Gastroesophageal sphincter (tissue), 4 donors: ENCODE measurements around the gene NAXE. TPM values are rescaled to one million over a fixed set of nuclear protein-coding genes. Genes with fewer than 3 reads are reported as not detected.

Experiments used
- ATAC-seq: fragments of 150-250 bp; one replicate; pipeline ENCODE4 v1.9.1; 2016; ENCODE audit warnings: mild to moderate bottlenecking, moderate library complexity
- H3K27ac ChIP-seq, 4 donors: fragments of 200-600 bp; sonication (generic) in 3 of 4; 1 replicate in 3 of 4; 2 replicates in 1 of 4; pipeline ENCODE4 v1.5.1; 2016 to 2019
- H3K27me3 ChIP-seq: fragments of 200-600 bp; sonication (generic); one replicate; pipeline ENCODE4 v1.5.1; 2019
- H3K36me3 ChIP-seq, 2 donors: fragments of 200-600 bp; sonication (generic); one replicate each; pipeline ENCODE4 v1.5.1; 2019; ENCODE audit warnings: control low read depth in 1 of 2
- H3K4me1 ChIP-seq, 3 donors: fragments of 200-600 bp; sonication (generic); 1 replicate in 2 of 3; 2 replicates in 1 of 3; pipeline ENCODE4 v1.5.1; 2016 to 2019; ENCODE audit warnings: control low read depth in 2 of 3
- H3K4me3 ChIP-seq, 2 donors: fragments of 200-600 bp; sonication (generic); one replicate each; pipeline ENCODE4 v1.5.1; 2019; ENCODE audit warnings: mild to moderate bottlenecking in 1 of 2, moderate library complexity in 1 of 2
- H3K9me3 ChIP-seq, 3 donors: fragments of 200-600 bp; sonication (generic); one replicate each; pipeline ENCODE4 v1.5.1; 2017 to 2019; ENCODE audit warnings: control low read depth in 2 of 3
- EP300 ChIP-seq: sonication (generic); formaldehyde crosslinking; IDR thresholded peaks from one replicate; pipeline ENCODE4 v1.6.1; 2017; ENCODE audit warnings: antibody characterized with exemption, mild to moderate bottlenecking
- POLR2A ChIP-seq, 2 donors: fragments of 450-650 bp; IDR thresholded peaks; one replicate each; pipeline ENCODE4 v1.6.1; 2017; ENCODE audit warnings: antibody characterized with exemption in 2 of 2, mild to moderate bottlenecking in 2 of 2, moderate library complexity in 1 of 2
- POLR2AphosphoS5 ChIP-seq: sonication (generic); formaldehyde crosslinking; IDR thresholded peaks from one replicate; pipeline ENCODE4 v1.6.1; 2017; ENCODE audit warnings: antibody characterized with exemption
- WGBS, 2 donors: methylation state at CpG; one replicate each; pipeline ENCODE4 v1.1.5; 2018; ENCODE audit warnings: low coverage in 1 of 2; 5-methylcytosine and 5-hydroxymethylcytosine counted together
- total RNA-seq, 4 donors: library from RNA; depleted of rRNA; stranded (reverse); fragments of >200 nt; gene quantifications; one replicate each; pipeline ENCODE4 v1.1.0, GENCODE V29; 2016
- TF ChIP-seq, protein P1 (sequence below), 4 experiments: fragments of 200-600 bp in 2 of 4; fragments of 450-650 bp in 2 of 4; sonication (generic) in 1 of 4; IDR thresholded peaks; one replicate each; pipeline ENCODE4 v1.5.1; 2017 to 2019; ENCODE audit warnings: antibody characterized with exemption in 4 of 4, mild to moderate bottlenecking in 2 of 4, moderate library complexity in 2 of 4

Gene NAXE
- total RNA-seq, 4 donors from 2014 or later = 65.1 to 93.6 (median 73.4) TPM

DNA sequence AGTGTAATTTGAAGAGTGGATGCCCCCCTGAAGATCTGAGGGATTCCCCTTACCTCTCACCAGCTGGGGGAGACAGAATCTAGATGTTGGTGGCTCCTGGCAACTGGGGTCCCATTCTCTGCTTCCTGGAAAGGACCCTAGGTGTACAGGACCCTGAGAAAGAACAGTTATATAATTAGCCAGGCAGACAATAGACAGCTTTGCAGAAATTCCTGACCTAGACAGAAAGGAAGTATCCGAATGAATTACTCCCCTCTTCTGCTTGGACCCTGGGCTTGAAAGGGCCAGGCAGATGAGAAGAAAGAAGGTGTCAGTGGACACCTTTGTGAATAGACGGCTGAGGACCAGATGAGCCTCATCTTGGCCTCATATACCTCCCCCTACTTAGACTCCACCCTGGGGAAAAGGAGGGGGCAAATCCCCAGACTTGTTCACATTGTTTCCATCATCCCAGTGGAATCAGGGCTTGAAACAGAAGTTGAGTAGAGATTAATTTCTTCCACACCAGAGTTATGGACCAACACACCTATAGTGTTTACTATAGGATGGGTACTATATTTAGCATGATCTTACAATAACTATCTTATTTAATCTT, 17.4 kb upstream of the NAXE start:
- TF ChIP-seq, protein P1, sequence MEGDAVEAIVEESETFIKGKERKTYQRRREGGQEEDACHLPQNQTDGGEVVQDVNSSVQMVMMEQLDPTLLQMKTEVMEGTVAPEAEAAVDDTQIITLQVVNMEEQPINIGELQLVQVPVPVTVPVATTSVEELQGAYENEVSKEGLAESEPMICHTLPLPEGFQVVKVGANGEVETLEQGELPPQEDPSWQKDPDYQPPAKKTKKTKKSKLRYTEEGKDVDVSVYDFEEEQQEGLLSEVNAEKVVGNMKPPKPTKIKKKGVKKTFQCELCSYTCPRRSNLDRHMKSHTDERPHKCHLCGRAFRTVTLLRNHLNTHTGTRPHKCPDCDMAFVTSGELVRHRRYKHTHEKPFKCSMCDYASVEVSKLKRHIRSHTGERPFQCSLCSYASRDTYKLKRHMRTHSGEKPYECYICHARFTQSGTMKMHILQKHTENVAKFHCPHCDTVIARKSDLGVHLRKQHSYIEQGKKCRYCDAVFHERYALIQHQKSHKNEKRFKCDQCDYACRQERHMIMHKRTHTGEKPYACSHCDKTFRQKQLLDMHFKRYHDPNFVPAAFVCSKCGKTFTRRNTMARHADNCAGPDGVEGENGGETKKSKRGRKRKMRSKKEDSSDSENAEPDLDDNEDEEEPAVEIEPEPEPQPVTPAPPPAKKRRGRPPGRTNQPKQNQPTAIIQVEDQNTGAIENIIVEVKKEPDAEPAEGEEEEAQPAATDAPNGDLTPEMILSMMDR (IDR thresholded peaks at IDR 0.05) = no peak
- TF ChIP-seq POLR2A (IDR thresholded peaks at IDR 0.05) = no peak
- no peak for TF ChIP-seq POLR2AphosphoS5
- no peak for TF ChIP-seq EP300
- no peak for ATAC-seq
- no peak overlapping the region for H3K4me3 ChIP-seq
- WGBS, 2 donors = 17% methylated on average over 1 of the region's 2 CpGs; no CpG with 5 or more reads in 1 of the 2 donors
- H3K4me1 ChIP-seq = peaks cover 0 to 20% (median 6%) of the 10 kb centered on the region in 3 donors
- peaks cover 12% of the 10 kb centered on the region for H3K27me3 ChIP-seq
- H3K9me3 ChIP-seq = no peaks in the 10 kb centered on the region
- H3K27ac ChIP-seq = no peak overlapping the region
- H3K36me3 ChIP-seq = no peaks in the 10 kb centered on the region

DNA sequence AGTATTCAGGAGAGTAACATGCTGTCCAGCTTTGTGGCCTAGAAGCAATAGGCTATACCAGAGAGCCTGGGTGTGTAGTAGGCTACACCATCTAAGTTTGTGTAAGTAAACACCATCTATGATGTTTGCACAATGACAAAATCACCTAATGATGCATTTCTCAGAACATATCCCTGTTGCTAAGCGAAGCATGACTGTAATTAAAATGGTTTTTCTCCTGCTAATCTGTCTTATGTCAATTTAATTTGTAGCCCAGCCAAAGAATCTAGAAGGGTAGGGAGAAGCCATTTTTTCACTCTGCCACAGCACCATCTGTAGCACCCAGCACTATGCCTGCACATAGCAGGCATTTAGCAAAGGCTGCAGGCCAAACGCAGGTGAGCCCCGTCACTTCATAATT, 14.0 kb upstream of the NAXE start:
- ATAC-seq = no peak
- no peak overlapping the region for H3K27ac ChIP-seq
- H3K4me1 ChIP-seq = peaks cover 0 to 4% (median 0%) of the 10 kb centered on the region in 3 donors
- H3K9me3 ChIP-seq = no peaks in the 10 kb centered on the region
- no peak for TF ChIP-seq POLR2A (IDR thresholded peaks at IDR 0.05)
- TF ChIP-seq, protein P1 (IDR thresholded peaks at IDR 0.05) = no peak
- no peak for TF ChIP-seq EP300
- H3K36me3 ChIP-seq = no peaks in the 10 kb centered on the region
- H3K4me3 ChIP-seq = no peak overlapping the region
- WGBS, 2 donors = 74 to 100% methylated on average over 1 to 3 of the region's 3 CpGs
- H3K27me3 ChIP-seq = no peaks in the 10 kb centered on the region

DNA sequence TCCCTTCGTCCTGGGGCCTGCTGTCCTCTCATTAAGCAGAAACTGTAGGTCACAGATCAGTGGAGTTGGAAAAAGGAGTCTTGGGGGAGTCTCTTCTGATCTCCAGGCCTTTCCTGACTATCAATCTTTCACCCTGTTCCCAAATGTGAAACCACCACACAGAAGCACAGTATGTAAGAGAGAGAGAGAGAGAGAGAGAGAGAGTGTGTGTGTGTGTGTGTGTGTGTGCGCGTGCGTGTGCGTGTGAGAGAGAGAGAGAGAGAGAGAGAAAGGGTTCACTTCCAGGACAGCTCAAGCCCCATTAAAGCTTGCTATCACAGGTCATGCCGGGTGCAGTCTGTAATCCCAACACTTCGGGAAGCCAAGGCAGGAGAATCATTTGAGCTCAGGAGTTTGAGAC, 13.5 kb upstream of the NAXE start:
- H3K36me3 ChIP-seq = no peaks in the 10 kb centered on the region
- no peaks in the 10 kb centered on the region for H3K4me1 ChIP-seq
- no peak for TF ChIP-seq EP300
- TF ChIP-seq POLR2AphosphoS5 = no peak
- no peak for TF ChIP-seq POLR2A (IDR thresholded peaks at IDR 0.05)
- TF ChIP-seq, protein P1 (IDR thresholded peaks at IDR 0.05) = no peak
- no peak overlapping the region for H3K27ac ChIP-seq
- H3K9me3 ChIP-seq = no peaks in the 10 kb centered on the region
- no peak overlapping the region for H3K4me3 ChIP-seq
- WGBS, 2 donors = 47% methylated on average over 3 of the region's 7 CpGs; no CpG with 5 or more reads in 1 of the 2 donors
- ATAC-seq = no peak
- H3K27me3 ChIP-seq = no peaks in the 10 kb centered on the region

DNA sequence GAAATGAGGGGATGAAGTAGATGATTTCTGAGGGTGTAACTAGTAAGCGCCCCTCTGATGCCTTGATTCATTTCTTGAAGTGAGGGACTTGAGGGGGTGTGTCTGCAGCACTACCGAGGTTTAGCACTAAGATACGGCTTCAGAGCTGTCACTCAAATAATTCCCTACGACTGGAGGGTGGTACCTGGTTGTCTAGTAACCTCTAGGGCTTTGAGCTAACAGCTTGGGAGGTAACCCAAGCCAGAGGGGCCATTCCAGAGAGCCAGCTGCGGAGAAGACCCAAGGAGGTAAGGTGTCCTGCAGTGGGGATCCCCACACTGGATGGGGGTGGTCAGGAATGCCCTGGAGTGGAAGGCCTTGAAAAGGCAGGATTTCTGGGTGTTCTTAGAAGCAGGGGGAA, 12.1 kb upstream of the NAXE start, which contains the start of gene TTC24:
TTC24 (plus strand) TSS at position 252 of the 400 bp plus-strand sequence. CDS start 1,642 bp downstream, outside the sequence.
- no peak for TF ChIP-seq POLR2AphosphoS5
- no peak for TF ChIP-seq POLR2A (IDR thresholded peaks at IDR 0.05)
- TF ChIP-seq, protein P1 (IDR thresholded peaks at IDR 0.05) = no peak
- TF ChIP-seq EP300 = no peak
- Histone ChIP-seq H3K4me3 (no peak within 1 kb of the TSS), H3K4me1 (peaks cover 0 to 11% (median 0%) of the 10 kb centered on the region in 3 donors), H3K9me3 (no peaks in the 10 kb centered on the region), H3K27ac (no peak within 1 kb of the TSS), H3K36me3 (no peaks in the 10 kb centered on the region), H3K27me3 (no peaks in the 10 kb centered on the region)
- 40 to 53% methylated on average over 1 to 3 of the region's 5 CpGs for WGBS, 2 donors
- no peak for ATAC-seq
